Measurements from ENCODE around the gene BABAM2. TPM values are rescaled to one million over a fixed set of nuclear protein-coding genes. Genes with fewer than 3 reads are reported as not detected.
A peak's percentile ranks its signal among the peaks of the same experiment; 100 is the strongest.
"Not testable (repeated sequence)": the region's sequence is repeated elsewhere in the genome, so short reads cannot be mapped to it uniquely, and the experiment has no call there.

Gene BABAM2
- total and polyA plus RNA-seq, 2 experiments from 2014 or later = 28.8 to 43.6 TPM

GRCh38 chr2:28332696-28333095 is 442.2 kb downstream of the BABAM2 start:
- no peak for DNase-seq (ENCODE audit: low spot score)
- Histone ChIP-seq H3K9me3 (ENCODE audit: low read depth) (no peaks in the 10 kb centered on the region), H3K4me1 (ENCODE audit: insufficient read depth) (peaks cover 25% of the 10 kb centered on the region), H3K36me3 (replicated peaks; ENCODE audit: insufficient read depth, low read depth) (no peaks in the 10 kb centered on the region), H3K27me3 (no peaks in the 10 kb centered on the region), H3K27ac (no peak overlapping the region), H3K79me2 (no peaks in the 10 kb centered on the region), H3K4me3 (no peak overlapping the region), H3K9me2 (replicated peaks; ENCODE audit: insufficient read depth) (no peaks in the 10 kb centered on the region), H3K4me2 (no peak overlapping the region), H4K20me1 (ENCODE audit: insufficient read depth, poor library complexity, severe bottlenecking) (no peaks in the 10 kb centered on the region), H2AFZ (no peak overlapping the region)
- TF ChIP-seq EZH2phosphoT487 (IDR thresholded peaks at IDR 0.05; ENCODE audit: low read depth, severe bottlenecking, unreplicated experiment) = no peak
- no peak for TF ChIP-seq EZH2 (IDR thresholded peaks at IDR 0.05; ENCODE audit: borderline replicate concordance)
- TF ChIP-seq CTCF (IDR thresholded peaks at IDR 0.05; ENCODE audit: poor library complexity) = no peak
- 87% methylated on average over 8 of the region's 8 CpGs for WGBS (ENCODE audit: low lambda C conversion rate, missing lambda C conversion rate)

GRCh38 chr2:28333606-28334526 is 443.3 kb downstream of the BABAM2 start:
- DNase-seq (ENCODE audit: low spot score) = no peak
- Histone ChIP-seq H3K4me1 (ENCODE audit: insufficient read depth) (peaks cover 30% of the 10 kb centered on the region), H3K9me2 (replicated peaks; ENCODE audit: insufficient read depth) (no peaks in the 10 kb centered on the region), H3K9me3 (ENCODE audit: low read depth) (no peaks in the 10 kb centered on the region), H3K79me2 (no peaks in the 10 kb centered on the region), H4K20me1 (ENCODE audit: insufficient read depth, poor library complexity, severe bottlenecking) (no peaks in the 10 kb centered on the region), H3K27ac (peak overlapping the region; percentile 15), H2AFZ (no peak overlapping the region), H3K4me2 (no peak overlapping the region), H3K36me3 (replicated peaks; ENCODE audit: insufficient read depth, low read depth) (no peaks in the 10 kb centered on the region), H3K27me3 (no peaks in the 10 kb centered on the region), H3K4me3 (no peak overlapping the region)
- 71% methylated on average over 15 of the region's 15 CpGs for WGBS (ENCODE audit: low lambda C conversion rate, missing lambda C conversion rate)
- TF ChIP-seq CTCF (IDR thresholded peaks at IDR 0.05; ENCODE audit: poor library complexity) = no peak
- no peak for TF ChIP-seq EZH2 (IDR thresholded peaks at IDR 0.05; ENCODE audit: borderline replicate concordance)
- TF ChIP-seq EZH2phosphoT487 (IDR thresholded peaks at IDR 0.05; ENCODE audit: low read depth, severe bottlenecking, unreplicated experiment) = no peak

GRCh38 chr2:28334527-28334894 is 444.0 kb downstream of the BABAM2 start:
- H3K4me1 ChIP-seq (ENCODE audit: insufficient read depth) = peaks cover 34% of the 10 kb centered on the region
- H3K36me3 ChIP-seq (replicated peaks; ENCODE audit: insufficient read depth, low read depth) = no peaks in the 10 kb centered on the region
- WGBS (ENCODE audit: low lambda C conversion rate, missing lambda C conversion rate) = 88% methylated on average over 8 of the region's 8 CpGs
- no peaks in the 10 kb centered on the region for H3K9me2 ChIP-seq (replicated peaks; ENCODE audit: insufficient read depth)
- no peaks in the 10 kb centered on the region for H4K20me1 ChIP-seq (ENCODE audit: insufficient read depth, poor library complexity, severe bottlenecking)
- TF ChIP-seq CTCF (IDR thresholded peaks at IDR 0.05; ENCODE audit: poor library complexity) (no peak), EZH2 (IDR thresholded peaks at IDR 0.05; ENCODE audit: borderline replicate concordance) (no peak), EZH2phosphoT487 (IDR thresholded peaks at IDR 0.05; ENCODE audit: low read depth, severe bottlenecking, unreplicated experiment) (no peak)
- no peaks in the 10 kb centered on the region for H3K27me3 ChIP-seq
- H3K27ac ChIP-seq = peak overlapping the region; percentile 15
- H2AFZ ChIP-seq = no peak overlapping the region
- H3K9me3 ChIP-seq (ENCODE audit: low read depth) = no peaks in the 10 kb centered on the region
- no peak for DNase-seq (ENCODE audit: low spot score)
- H3K4me2 ChIP-seq = no peak overlapping the region
- no peak overlapping the region for H3K4me3 ChIP-seq
- H3K79me2 ChIP-seq = no peaks in the 10 kb centered on the region

- not testable (repeated sequence) for H4K20me1 ChIP-seq (ENCODE audit: insufficient read depth, poor library complexity, severe bottlenecking); DNase-seq (ENCODE audit: low spot score); H3K4me2 ChIP-seq; H3K9me3 ChIP-seq (ENCODE audit: low read depth); H3K79me2 ChIP-seq; H3K4me3 ChIP-seq; H3K36me3 ChIP-seq (replicated peaks; ENCODE audit: insufficient read depth, low read depth); H3K9me2 ChIP-seq (replicated peaks; ENCODE audit: insufficient read depth); H3K27me3 ChIP-seq; H2AFZ ChIP-seq; H3K27ac ChIP-seq
- 98% methylated on average over 10 of the region's 11 CpGs for WGBS (ENCODE audit: low lambda C conversion rate, missing lambda C conversion rate)
- peaks cover 39% of the 10 kb centered on the region for H3K4me1 ChIP-seq (ENCODE audit: insufficient read depth)
These were observed 444.7 kb downstream of the BABAM2 start for GRCh38 chr2:28335265-28335664.

All from hepatocyte (in vitro differentiated cells).